Fibroblast of villous mesenchyme (primary cell): Measurements from ENCODE around the gene SPINT1. TPM values are rescaled to one million over a fixed set of nuclear protein-coding genes. Genes with fewer than 3 reads are reported as not detected.

Experiments
- DNase-seq: peaks from one replicate; pipeline ENCODE4 v3.0.0-alpha.2; 2010; ENCODE audit warnings: low read depth
- H3K4me3 ChIP-seq: 2 replicates; pipeline ENCODE4 v1.5.1; 2011; ENCODE audit warnings: low read depth, mild to moderate bottlenecking, low read length
- CTCF ChIP-seq: IDR thresholded peaks from 2 replicates; pipeline ENCODE4 v1.5.1; 2012; ENCODE audit warnings: low read depth, mild to moderate bottlenecking, low read length; ENCODE audit not compliant: insufficient read depth
- total RNA-seq: library from RNA; depleted of rRNA; stranded (reverse); fragments of >200 nt; gene quantifications from 2 replicates; pipeline ENCODE4 v1.2.3, GENCODE V29; 2012

Gene SPINT1
- total RNA-seq, 1 donor: 0.43 TPM

DNA sequence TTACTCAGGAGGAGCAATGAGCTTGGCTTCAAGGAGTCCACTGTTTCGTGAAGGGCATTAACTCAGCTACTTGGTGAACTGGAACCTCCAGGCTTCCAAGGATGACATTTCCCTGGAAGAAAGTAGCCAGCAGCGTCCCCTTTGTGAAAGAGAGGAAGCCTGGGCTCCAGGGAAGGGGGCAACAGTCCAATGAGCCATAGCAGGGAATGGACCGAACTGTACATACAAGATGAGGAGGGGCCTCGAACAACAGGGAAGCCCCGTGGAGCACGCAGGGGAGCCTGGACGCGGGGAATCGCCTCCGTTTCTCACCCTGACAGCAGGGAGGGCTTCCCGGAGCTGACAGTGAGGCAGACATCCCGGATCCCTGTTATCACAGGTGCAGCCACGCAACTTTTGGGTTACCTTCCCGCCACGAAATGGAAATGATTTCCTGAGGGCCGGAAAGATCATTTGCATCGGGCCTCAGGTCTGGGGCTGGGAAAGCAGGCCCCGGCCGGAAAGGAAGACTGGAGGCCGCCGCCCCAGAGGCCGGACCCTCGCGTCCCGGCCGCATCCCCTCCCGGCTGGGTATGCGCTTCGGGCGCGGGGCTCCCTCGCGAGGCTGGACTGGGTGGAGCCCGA is 475 bp upstream of the SPINT1 start:
- peak overlapping the region; percentile 50 for H3K4me3 ChIP-seq
- no peak for TF ChIP-seq CTCF
- no peak for DNase-seq

- no peak for DNase-seq
- H3K4me3 ChIP-seq: peak overlapping the region; percentile 50
- TF ChIP-seq CTCF: no peak
Measured at GRCh38 chr15:40844696-40845030, 815 bp downstream of the SPINT1 start.

GRCh38 chr15:40845036-40845435 is 1.2 kb downstream of the SPINT1 start:
- H3K4me3 ChIP-seq: peak overlapping the region; percentile 50
- DNase-seq: no peak

DNA sequence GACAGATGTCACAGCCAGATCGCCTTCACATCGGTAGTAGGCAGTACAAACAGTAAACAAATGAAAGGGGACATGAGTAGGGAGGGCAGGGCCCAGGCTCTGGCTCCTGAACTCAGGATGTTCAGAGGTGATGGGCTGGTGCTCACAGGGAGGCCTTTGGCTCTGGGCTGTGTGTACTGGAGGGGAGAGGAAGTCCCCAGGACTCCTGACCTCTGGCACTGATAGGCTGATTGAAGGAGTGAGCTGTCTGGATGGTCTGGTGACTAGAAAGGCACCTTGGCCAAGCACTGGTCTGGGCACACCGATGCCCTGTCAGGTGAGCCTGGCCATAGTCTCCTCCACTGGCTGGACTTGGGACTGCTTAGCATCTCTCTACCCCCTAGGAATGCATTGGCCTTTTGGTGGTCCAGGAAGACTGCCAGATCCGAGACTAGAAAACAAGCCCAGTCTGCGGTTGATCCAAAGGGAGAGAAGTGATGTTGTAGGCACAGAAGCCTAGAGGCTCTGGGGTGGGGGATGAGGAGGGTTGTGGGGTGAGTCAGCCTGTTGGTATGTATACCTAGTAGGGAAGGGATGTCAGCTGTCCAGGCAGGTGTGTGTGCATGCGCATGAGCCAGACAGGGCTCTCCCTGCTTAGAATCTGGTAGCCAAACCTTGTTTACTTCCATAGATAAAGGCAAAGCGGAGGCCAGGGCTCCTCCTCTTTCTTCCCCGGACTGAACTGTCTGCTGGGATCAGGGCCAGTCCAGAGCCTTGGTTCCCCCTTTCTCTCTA is 1.9 kb downstream of the SPINT1 start:
- no peak for DNase-seq
- H3K4me3 ChIP-seq: no peak overlapping the region
- TF ChIP-seq CTCF: no peak

More at GRCh38 chr15:40845036-40845435, 1.2 kb downstream of the SPINT1 start:
- TF ChIP-seq CTCF: no peak

GRCh38 chr15:40846841-40847222 is 3.0 kb downstream of the SPINT1 start:
- no peak for DNase-seq
- TF ChIP-seq CTCF: no peak
- H3K4me3 ChIP-seq: no peak overlapping the region

- peak; percentile 11 for DNase-seq
- H3K4me3 ChIP-seq: no peak overlapping the region
- no peak for TF ChIP-seq CTCF
Measured at GRCh38 chr15:40847223-40847961, 3.5 kb downstream of the SPINT1 start.
